DMS 273 (cell line): ENCODE measurements around the gene CERS1.

Source experiments
- DNase-seq: peaks from one replicate; lab custom pipeline; 2025; ENCODE audit not compliant: unreplicated experiment; lab: John Stamatoyannopoulos, UW

The CERS1 gene

DNA sequence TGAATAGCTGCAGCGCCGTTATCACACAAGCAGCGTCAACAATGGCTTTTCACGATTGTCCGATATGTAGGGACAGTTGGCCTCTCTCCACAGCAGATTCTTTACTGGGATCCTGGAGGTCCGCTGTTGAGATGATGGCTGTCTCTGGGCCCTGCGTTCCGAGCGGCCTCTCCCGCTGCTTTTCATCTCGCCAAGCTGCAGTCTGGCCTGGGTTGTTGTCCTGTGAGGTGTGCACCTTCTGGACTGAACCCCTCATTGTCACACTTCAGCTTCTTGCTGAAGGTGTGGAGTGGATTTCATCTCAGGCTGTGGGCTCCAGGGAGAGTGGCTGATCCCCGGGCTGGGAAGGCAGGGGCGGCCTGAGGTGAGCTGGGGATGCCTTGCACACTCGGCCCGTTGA, 54.6 kb downstream of the CERS1 start:
- DNase-seq, result no peak

DNA sequence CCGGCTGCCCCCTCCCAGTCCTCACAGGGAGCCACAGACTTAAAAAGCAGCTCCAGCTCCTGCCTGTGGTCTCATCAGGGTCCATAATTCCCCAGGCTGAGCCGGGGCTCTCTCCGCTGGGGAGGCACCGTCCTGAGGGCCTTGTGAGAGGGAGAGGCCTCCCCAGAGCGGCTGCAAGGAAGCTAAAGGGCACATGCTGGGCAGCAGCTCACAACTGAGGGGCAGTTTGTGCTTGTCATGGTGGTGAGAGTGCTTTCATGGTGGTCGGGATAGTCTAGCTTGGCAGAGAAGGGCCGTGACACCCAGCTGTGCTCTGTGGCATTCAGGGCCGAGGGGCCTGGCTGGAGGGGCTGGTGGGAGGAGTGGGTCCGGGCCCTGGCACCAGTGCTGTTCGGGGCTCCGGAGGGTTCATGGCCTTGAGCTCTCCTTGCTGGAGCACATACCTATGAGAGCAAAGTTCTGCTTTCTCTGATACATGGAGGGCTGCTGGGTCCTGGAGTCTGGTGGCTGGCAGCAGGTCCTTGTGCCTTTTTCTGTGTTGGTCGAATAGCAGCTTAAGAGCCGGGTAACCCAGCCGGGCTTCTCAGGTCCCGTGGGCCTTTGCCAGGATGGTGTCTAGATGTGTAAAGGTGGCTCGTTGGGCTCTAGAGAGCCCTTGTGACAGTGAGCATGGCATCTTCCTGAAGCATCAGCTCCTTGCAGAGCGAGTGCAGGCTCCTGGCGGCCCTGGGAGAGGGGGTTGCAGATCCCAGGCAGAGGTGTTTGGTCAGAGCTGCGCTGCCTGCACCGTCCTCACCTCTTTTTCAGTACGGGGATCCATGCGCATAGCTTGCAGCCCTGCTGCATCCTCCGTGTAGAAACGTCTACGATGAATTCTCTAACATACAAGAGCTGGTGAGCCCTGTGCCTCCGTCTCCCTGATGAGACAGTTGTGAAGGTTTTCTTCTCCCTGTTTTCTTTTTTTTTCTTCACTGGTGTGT, 55.4 kb downstream of the CERS1 start:
- DNase-seq, result no peak

DNA sequence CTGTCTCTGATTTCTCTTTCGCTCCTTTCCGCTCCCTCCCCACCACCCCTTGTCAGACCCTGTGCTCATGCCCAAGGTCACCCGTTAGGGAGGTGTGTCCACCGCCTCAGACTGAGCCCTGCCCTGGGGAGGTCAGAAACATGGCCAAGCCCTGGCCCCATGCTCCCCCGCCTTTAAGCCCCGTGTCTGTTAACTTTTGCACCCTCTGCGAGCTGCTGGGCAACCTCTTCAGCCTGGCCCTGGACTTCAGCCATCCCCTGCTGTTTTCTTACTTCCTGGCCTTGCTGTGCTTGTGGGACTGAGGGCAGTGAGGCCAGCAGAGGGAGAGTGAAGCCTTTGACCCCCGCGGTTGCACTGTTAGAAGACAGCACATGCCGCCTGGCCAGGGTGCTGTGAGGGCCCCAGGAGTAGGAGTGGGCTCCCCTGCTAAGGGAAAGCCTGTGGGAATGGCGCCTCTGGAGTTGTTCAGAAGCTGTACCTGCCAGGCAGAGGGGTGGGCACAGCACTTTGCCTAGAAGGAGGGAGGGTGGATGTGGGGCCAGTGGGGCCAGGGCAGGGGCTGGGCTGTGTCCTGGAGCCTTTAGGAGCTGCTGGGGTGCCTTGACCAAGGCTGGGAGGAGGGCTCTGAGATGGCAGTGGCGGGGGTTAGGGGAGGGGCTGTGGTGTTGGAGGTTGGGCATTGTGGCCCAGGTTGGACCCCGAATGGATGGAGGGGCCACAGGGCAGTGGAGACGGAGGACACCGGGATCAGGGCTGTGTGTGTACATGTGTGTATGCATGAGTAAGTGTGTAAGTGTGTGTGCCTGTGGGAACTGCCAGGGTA, 56.3 kb downstream of the CERS1 start:
- no peak for DNase-seq

GRCh38 chr19:18834644-18834984, 61.3 kb downstream of the CERS1 start:
- DNase-seq, result no peak

- no peak for DNase-seq
Measured at GRCh38 chr19:18833849-18834643, 61.9 kb downstream of the CERS1 start.

DNA sequence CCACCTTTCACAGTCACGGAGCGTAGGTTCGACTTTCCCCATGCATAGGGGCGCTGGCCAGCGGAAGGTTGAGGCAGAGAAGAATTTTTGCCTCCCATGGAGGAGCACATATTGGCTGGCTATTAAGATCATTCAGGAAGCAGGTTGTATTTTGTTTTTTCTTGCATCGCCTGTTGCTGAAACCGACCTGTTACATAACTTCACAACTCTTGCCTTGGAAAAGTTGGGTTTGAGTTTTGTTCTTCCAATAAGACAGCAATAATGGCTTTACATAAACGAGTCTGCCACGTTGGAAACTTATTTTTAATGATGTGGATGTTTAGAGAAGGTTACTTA, 62.8 kb downstream of the CERS1 start:
- DNase-seq, result peak; percentile 59

GRCh38 chr19:18832306-18833140, 63.4 kb downstream of the CERS1 start:
- DNase-seq, result peak; percentile 75

DNA sequence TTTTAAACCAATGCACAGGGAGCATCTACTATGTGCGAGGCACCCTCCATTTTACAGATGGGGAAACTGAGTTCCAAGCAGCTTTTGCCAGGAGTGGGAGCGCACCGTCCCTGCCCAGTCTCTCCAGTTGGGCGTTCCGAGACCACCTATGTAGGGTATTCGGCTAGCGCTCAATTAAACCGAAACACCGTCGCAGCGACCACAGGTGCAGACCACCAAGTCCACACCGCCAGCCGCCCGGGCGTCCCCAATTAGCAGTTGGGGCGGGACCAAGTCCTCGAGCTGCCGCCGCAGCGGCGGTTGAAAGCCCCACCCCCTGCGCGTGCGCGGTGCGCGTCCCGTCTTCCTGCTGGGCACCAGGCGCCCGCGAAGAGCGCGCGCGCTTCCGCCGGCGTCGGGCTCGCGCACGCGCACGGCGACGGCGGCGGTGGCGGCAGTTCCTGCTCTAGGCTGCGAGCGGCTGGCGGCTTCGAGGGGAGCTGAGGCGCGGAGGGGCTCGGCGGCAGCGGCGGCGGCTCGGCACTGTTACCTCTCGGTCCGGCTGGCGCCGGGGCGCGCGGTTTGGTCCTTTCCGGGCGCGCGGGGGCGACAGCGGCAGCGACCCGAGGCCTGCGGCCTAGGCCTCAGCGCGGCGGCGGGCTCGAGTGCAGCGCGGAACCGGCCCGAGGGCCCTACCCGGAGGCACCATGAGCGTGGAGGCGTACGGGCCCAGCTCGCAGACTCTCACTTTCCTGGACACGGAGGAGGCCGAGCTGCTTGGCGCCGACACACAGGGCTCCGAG, 64.2 kb downstream of the CERS1 start, which contains the start of gene UPF1:
UPF1 (plus strand) TSS at position 436 of the 782 bp plus-strand sequence; CDS start at position 687, 251 bp downstream.
- DNase-seq, result peak; percentile 99

DNA sequence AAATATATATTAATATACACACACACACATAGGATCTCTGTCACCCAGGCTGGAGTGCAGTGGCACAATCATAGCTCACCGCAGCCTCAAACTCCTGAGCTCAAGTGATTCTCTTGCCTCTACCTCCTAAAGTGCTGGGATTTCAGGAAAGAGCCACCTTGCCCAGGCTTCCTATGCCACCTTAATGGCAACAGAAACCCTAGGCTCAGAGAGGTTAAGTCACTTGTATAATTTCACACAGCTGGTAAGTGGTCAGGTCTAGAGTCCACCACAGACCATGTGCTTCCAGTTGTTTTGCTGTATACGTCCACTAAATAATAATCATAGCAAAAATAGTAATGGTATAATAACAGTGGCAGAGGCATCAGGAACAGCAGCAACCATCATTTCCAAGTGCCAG, 65.5 kb downstream of the CERS1 start:
- DNase-seq, result no peak

GRCh38 chr19:18828786-18829185, 67.2 kb downstream of the CERS1 start:
- no peak for DNase-seq
